ENCODE data around the gene CYFIP1.

DNA sequence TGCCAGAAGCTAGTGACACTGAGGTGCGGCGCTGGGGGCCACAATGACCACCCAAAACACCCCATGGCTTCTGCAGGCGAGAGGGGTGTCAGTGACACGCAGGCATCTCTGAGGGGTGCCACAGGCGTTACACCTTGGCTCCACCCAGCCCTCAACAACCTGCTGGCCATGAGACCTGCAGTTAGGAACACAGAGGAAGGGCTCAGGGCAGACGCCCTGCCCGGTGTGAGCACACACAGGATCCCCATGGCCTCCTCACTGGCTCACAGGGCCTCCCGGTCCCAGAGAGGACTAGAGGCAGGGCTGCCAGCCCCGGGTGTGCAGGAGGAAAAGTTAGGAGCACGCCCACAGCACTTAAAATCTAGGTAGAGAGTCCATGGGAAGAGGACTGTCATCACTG is 35.1 kb downstream of the CYFIP1 start:
- TF ChIP-seq, protein P1, sequence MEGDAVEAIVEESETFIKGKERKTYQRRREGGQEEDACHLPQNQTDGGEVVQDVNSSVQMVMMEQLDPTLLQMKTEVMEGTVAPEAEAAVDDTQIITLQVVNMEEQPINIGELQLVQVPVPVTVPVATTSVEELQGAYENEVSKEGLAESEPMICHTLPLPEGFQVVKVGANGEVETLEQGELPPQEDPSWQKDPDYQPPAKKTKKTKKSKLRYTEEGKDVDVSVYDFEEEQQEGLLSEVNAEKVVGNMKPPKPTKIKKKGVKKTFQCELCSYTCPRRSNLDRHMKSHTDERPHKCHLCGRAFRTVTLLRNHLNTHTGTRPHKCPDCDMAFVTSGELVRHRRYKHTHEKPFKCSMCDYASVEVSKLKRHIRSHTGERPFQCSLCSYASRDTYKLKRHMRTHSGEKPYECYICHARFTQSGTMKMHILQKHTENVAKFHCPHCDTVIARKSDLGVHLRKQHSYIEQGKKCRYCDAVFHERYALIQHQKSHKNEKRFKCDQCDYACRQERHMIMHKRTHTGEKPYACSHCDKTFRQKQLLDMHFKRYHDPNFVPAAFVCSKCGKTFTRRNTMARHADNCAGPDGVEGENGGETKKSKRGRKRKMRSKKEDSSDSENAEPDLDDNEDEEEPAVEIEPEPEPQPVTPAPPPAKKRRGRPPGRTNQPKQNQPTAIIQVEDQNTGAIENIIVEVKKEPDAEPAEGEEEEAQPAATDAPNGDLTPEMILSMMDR (IDR thresholded peaks at IDR 0.05) = no peak
- TF ChIP-seq ELF4 (CRISPR knock-in tag; IDR thresholded peaks at IDR 0.05; ENCODE audit: low read depth) = no peak
- TF ChIP-seq CBFB (CRISPR knock-in tag; IDR thresholded peaks at IDR 0.05; ENCODE audit: low read depth) = no peak
- TF ChIP-seq ZNF121 (CRISPR knock-in tag; IDR thresholded peaks at IDR 0.05) = no peak
- TF ChIP-seq CREB1 (CRISPR knock-in tag; IDR thresholded peaks at IDR 0.05) = no peak
- TF ChIP-seq MAX (CRISPR knock-in tag; IDR thresholded peaks at IDR 0.05) = no peak
- no peak for TF ChIP-seq PREB (CRISPR knock-in tag; IDR thresholded peaks at IDR 0.05; ENCODE audit: borderline replicate concordance)
- TF ChIP-seq, protein P2, sequence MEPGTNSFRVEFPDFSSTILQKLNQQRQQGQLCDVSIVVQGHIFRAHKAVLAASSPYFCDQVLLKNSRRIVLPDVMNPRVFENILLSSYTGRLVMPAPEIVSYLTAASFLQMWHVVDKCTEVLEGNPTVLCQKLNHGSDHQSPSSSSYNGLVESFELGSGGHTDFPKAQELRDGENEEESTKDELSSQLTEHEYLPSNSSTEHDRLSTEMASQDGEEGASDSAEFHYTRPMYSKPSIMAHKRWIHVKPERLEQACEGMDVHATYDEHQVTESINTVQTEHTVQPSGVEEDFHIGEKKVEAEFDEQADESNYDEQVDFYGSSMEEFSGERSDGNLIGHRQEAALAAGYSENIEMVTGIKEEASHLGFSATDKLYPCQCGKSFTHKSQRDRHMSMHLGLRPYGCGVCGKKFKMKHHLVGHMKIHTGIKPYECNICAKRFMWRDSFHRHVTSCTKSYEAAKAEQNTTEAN (CRISPR knock-in tag; IDR thresholded peaks at IDR 0.05) = no peak
- TF ChIP-seq ETV6 (CRISPR knock-in tag; IDR thresholded peaks at IDR 0.05) = no peak
- TF ChIP-seq, protein P3, sequence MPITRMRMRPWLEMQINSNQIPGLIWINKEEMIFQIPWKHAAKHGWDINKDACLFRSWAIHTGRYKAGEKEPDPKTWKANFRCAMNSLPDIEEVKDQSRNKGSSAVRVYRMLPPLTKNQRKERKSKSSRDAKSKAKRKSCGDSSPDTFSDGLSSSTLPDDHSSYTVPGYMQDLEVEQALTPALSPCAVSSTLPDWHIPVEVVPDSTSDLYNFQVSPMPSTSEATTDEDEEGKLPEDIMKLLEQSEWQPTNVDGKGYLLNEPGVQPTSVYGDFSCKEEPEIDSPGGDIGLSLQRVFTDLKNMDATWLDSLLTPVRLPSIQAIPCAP (CRISPR knock-in tag; IDR thresholded peaks at IDR 0.05) = no peak
- TF ChIP-seq NR3C1 (CRISPR knock-in tag; conservative IDR thresholded peaks at IDR 0.05; ENCODE audit: low read depth) = no peak
- no peak for TF ChIP-seq AFF4 (CRISPR knock-in tag; IDR thresholded peaks at IDR 0.05; ENCODE audit: borderline replicate concordance)

Measured in WTC11 (cell line).